Vein endothelial cell (primary cell): ENCODE measurements around the gene C19orf53. TPM values are rescaled to one million over a fixed set of nuclear protein-coding genes. Genes with fewer than 3 reads are reported as not detected.

Source experiments
- small RNA-seq: library from RNA; depleted of rRNA; stranded (forward); fragments of <200 nt; gene quantifications from one replicate; pipeline ENCODE3, GENCODE V24; 2012
- total RNA-seq: library from RNA; depleted of rRNA; stranded (reverse); fragments of >200 nt; gene quantifications from 2 replicates; pipeline ENCODE4 v1.2.3, GENCODE V29; 2012

C19orf53 gene
- 60.8 and 79.0 TPM in 2 replicates for total RNA-seq

DNA sequence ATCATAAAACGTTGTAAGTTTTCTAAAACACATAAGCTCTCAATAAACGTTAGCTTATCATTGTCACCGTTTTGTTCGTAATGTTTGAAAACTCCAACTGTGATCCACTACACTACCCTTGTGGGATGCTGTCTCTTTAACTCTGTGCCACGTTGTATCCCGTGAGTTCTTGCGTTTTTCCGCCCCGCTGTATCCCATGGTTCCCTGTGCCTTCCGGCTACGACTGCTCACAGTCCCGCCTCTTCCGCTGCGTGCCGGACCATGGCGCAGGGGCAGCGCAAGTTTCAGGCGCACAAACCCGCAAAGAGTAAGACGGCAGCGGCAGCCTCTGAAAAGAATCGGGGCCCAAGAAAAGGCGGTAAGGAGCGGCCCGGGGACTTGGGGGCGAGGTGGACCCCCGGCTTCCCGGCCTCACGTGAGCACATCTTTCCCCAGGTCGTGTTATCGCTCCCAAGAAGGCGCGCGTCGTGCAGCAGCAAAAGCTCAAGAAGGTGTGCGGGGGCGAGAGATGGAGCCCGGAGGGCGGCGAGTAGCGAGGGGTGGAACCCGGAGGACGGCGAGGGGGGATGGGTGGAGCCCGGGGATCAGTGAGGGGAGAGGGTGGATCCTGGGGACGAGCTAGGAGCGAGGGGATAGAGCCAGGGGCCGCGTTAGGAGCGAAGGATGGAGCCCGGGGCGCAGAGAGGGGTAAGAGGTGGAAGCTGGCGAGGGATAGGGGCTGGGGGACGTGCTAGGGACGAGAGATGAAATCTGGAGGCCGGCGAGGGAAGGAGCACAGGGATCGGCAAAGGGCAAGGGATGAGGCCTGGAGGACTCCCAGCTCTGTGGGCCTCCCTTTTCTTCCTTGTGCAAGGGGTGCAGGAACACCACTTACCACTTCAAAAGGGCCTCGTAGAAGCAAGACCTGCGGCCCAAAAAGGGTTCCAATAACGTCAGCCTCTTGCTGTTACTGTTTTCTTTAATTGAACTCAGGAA, at the start of gene C19orf53:
Gene C19orf53 (plus strand): TSS at position 240 of the 975 bp plus-strand sequence. CDS start 22 bp downstream, at position 262.

DNA sequence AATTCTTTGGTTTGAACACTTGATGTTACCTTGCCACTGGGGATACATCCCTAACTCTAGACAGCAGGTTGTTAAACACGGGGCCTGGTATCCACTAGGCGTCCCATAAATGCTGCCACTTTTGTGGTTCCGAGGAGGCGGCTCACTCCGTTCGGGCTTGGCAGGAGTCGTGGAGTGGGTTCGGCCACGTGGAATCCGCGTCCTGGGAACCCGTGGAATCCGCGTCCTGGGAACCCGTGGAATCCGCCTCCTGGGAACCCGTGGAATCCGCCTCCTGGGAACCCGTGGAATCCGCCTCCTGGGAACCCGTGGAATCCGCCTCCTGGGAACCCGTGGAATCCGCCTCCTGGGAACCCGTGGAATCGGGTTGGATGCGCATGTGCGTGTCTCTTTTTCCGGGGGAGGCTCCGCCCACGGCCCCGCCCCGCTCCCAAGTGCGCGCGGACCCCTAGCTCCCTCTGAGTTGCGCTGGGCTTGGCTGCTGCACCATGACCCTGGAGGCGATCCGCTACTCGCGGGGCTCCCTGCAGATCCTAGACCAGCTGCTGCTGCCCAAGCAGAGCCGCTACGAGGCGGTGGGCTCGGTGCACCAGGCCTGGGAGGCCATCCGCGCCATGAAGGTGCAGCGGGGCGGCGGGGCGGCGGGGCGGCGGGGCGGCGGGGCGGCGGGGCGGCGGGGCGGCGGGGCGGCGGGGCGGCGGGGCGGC, 10.0 kb upstream of the C19orf53 start, which contains the start of gene MRI1:
Gene MRI1 (plus strand): TSS at position 422 of the 707 bp plus-strand sequence. CDS start 67 bp downstream, at position 489.

DNA sequence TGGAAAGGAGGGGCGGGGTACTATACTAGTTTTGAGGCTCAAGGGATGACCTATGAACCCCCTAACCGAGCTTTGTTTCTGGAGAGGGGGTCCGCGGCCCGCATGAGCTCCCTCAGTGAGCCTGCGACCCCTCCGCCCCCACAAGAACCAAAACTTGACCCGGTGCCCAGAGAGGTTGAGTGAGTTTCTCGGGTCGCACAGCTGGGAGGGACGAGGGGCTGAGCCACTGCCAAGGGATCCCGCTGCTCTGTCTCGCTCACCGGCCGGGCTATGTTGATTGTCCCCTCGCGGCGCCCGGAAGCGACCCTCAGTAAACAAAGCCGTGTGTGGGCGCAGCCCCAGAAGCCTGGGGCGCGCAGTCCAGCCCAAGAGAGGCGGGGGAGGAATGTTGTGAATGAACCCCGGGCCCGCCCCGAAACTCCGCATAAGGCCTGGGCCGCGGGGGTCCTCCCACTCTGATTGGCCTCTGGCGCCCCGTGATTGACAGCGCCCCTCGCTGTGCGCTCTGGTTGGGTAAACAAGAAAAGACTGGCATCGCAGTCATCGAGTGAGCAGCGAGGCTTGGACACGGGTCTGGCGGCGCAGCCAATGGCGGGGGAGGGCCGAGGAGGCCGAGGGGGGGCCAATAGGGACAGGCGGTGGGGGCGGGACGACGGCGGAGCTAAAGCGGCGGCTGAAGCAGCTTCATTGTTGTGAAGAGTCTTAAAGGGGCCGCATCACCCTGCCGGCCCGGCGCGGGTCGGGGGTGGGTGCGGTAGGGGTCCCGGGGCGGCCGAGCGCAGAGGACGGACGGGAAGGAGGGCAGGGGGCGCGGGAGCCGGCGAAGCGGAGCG, 20.7 kb downstream of the C19orf53 start, which contains the start of gene ZSWIM4:
Gene ZSWIM4 (plus strand): TSS at position 687 of the 833 bp plus-strand sequence. CDS start 206 bp downstream, outside the sequence.

Small RNA genes lying within 50 kb of the gene (small RNA-seq; reads per million reads assigned to genes)
- not detected for gene RN7SL619P

Other genes starting within 250 kb of the C19orf53 start
- 38.2 and 45.4 TPM in 2 replicates for gene MRI1, start 9.9 kb upstream of the C19orf53 start, total RNA-seq
- 16.8 and 21.6 TPM in 2 replicates for gene ZSWIM4, start 21.0 kb downstream of the C19orf53 start, total RNA-seq
- 0.33 and 0.76 TPM in 2 replicates for gene NANOS3, start 102.7 kb downstream of the C19orf53 start, total RNA-seq
- 0.65 and 0.76 TPM in 2 replicates for gene BRME1, start 131.7 kb downstream of the C19orf53 start, total RNA-seq
- 13.5 and 21.2 TPM in 2 replicates for gene CC2D1A, start 131.7 kb downstream of the C19orf53 start, total RNA-seq
- gene PODNL1, start 164.0 kb downstream of the C19orf53 start, total RNA-seq: under 0.01 and 0.19 TPM in 2 replicates
- 16.0 and 19.7 TPM in 2 replicates for gene DCAF15, start 178.1 kb downstream of the C19orf53 start, total RNA-seq
- gene RFX1, start 231.9 kb downstream of the C19orf53 start, total RNA-seq: 3.1 and 3.6 TPM in 2 replicates